Measurements from ENCODE around the gene LTBP4.

The LTBP4 gene

DNA sequence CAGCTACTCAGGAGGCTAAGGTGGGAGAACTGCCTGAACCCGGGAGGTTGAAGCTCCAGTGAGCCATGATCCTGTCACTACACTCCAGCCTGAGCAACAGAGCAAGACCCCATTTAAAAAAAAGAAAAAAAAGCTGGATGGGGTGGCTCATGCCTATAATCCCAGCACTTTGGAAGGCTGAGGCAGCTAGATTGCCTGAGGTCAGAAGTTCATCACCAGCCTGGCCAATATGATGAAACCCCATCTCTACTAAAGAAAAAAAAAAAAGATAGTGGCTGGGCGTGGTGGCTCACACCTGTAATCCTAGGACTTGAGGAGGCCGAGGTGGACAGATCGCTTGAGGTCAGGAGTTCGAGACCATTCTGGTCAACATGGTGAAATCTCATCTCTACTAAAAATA lies 15.0 kb downstream of the LTBP4 start:
- no peak for DNase-seq (ENCODE audit: low read depth in 1 of 2, low spot score in 1 of 2)
- Histone ChIP-seq H3K27me3 (ENCODE audit: insufficient read depth, poor library complexity, severe bottlenecking) (peaks cover 40% of the 10 kb centered on the region), H3K4me3 (replicated peaks; ENCODE audit: insufficient read depth, low read length) (no peak overlapping the region), H3K27ac (replicated peaks) (no peak overlapping the region)
- TF ChIP-seq, protein P1, sequence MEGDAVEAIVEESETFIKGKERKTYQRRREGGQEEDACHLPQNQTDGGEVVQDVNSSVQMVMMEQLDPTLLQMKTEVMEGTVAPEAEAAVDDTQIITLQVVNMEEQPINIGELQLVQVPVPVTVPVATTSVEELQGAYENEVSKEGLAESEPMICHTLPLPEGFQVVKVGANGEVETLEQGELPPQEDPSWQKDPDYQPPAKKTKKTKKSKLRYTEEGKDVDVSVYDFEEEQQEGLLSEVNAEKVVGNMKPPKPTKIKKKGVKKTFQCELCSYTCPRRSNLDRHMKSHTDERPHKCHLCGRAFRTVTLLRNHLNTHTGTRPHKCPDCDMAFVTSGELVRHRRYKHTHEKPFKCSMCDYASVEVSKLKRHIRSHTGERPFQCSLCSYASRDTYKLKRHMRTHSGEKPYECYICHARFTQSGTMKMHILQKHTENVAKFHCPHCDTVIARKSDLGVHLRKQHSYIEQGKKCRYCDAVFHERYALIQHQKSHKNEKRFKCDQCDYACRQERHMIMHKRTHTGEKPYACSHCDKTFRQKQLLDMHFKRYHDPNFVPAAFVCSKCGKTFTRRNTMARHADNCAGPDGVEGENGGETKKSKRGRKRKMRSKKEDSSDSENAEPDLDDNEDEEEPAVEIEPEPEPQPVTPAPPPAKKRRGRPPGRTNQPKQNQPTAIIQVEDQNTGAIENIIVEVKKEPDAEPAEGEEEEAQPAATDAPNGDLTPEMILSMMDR (IDR thresholded peaks at IDR 0.05; ENCODE audit: insufficient read depth, low read length) = no peak
- TF ChIP-seq SPI1 (IDR thresholded peaks at IDR 0.05; ENCODE audit: borderline replicate concordance, low read depth) (no peak), GABPA (IDR thresholded peaks at IDR 0.05; ENCODE audit: low read depth) (no peak), POLR2AphosphoS5 (IDR thresholded peaks at IDR 0.05; ENCODE audit: low read depth) (no peak)
- TF ChIP-seq, protein P2, sequence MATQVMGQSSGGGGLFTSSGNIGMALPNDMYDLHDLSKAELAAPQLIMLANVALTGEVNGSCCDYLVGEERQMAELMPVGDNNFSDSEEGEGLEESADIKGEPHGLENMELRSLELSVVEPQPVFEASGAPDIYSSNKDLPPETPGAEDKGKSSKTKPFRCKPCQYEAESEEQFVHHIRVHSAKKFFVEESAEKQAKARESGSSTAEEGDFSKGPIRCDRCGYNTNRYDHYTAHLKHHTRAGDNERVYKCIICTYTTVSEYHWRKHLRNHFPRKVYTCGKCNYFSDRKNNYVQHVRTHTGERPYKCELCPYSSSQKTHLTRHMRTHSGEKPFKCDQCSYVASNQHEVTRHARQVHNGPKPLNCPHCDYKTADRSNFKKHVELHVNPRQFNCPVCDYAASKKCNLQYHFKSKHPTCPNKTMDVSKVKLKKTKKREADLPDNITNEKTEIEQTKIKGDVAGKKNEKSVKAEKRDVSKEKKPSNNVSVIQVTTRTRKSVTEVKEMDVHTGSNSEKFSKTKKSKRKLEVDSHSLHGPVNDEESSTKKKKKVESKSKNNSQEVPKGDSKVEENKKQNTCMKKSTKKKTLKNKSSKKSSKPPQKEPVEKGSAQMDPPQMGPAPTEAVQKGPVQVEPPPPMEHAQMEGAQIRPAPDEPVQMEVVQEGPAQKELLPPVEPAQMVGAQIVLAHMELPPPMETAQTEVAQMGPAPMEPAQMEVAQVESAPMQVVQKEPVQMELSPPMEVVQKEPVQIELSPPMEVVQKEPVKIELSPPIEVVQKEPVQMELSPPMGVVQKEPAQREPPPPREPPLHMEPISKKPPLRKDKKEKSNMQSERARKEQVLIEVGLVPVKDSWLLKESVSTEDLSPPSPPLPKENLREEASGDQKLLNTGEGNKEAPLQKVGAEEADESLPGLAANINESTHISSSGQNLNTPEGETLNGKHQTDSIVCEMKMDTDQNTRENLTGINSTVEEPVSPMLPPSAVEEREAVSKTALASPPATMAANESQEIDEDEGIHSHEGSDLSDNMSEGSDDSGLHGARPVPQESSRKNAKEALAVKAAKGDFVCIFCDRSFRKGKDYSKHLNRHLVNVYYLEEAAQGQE (IDR thresholded peaks at IDR 0.05; ENCODE audit: insufficient replicate concordance, low read depth) = no peak

DNA sequence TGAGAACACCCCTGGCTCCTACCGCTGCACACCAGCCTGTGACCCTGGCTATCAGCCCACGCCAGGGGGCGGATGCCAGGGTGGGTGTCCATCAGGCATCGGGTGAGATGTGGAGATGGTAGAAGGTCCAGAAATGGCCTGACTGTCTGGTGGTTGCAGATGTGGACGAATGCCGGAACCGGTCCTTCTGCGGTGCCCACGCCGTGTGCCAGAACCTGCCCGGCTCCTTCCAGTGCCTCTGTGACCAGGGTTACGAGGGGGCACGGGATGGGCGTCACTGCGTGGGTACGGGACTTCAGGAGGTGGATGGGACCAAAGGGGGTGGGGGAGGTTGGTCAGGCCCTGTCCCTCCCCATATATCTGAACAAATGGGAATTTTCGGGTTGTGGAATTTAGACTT lies 15.8 kb downstream of the LTBP4 start:
- Histone ChIP-seq H3K4me3 (replicated peaks; ENCODE audit: insufficient read depth, low read length) (no peak overlapping the region), H3K27me3 (ENCODE audit: insufficient read depth, poor library complexity, severe bottlenecking) (peaks cover 33% of the 10 kb centered on the region), H3K27ac (replicated peaks) (no peak overlapping the region)
- no peak for DNase-seq (ENCODE audit: low read depth in 1 of 2, low spot score in 1 of 2)
- TF ChIP-seq, protein P2 (IDR thresholded peaks at IDR 0.05; ENCODE audit: insufficient replicate concordance, low read depth) = no peak
- no peak for TF ChIP-seq GABPA (IDR thresholded peaks at IDR 0.05; ENCODE audit: low read depth)
- TF ChIP-seq SPI1 (IDR thresholded peaks at IDR 0.05; ENCODE audit: borderline replicate concordance, low read depth) = no peak
- TF ChIP-seq, protein P1 (IDR thresholded peaks at IDR 0.05; ENCODE audit: insufficient read depth, low read length) = no peak
- TF ChIP-seq POLR2AphosphoS5 (IDR thresholded peaks at IDR 0.05; ENCODE audit: low read depth) = no peak

DNA sequence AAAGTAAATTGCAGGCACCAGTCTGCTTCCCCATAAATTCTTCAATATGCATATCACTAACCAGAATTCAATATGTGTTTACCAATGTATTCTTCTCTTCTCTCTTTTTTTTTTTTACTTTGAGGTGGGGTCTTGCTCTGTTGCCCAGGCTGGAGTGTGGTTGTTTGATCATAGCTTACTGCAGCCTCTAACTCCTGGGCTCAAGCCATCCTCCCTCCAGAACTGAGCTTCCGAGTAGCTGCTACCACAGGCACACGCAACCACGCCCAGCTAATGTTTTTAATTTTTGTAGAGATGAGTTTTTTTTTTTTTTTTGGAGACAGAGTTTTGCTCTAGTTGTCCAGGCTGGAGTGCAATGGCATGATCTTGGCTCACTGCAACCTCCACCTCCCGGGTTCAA lies 16.8 kb downstream of the LTBP4 start:
- DNase-seq (ENCODE audit: low read depth in 1 of 2, low spot score in 1 of 2) = no peak
- TF ChIP-seq POLR2AphosphoS5 (IDR thresholded peaks at IDR 0.05; ENCODE audit: low read depth) = no peak
- TF ChIP-seq GABPA (IDR thresholded peaks at IDR 0.05; ENCODE audit: low read depth) = no peak
- TF ChIP-seq, protein P1 (IDR thresholded peaks at IDR 0.05; ENCODE audit: insufficient read depth, low read length) = no peak
- TF ChIP-seq SPI1 (IDR thresholded peaks at IDR 0.05; ENCODE audit: borderline replicate concordance, low read depth) = no peak
- TF ChIP-seq, protein P2 (IDR thresholded peaks at IDR 0.05; ENCODE audit: insufficient replicate concordance, low read depth) = no peak
- Histone ChIP-seq H3K27ac (replicated peaks) (no peak overlapping the region), H3K4me3 (replicated peaks; ENCODE audit: insufficient read depth, low read length) (no peak overlapping the region), H3K27me3 (ENCODE audit: insufficient read depth, poor library complexity, severe bottlenecking) (peaks cover 30% of the 10 kb centered on the region)

Measured in HL-60 (cell line).